HG03097 (cell line): ENCODE data around the gene SUSD6.
A peak's percentile ranks its signal among the peaks of the same experiment; 100 is the strongest.
"Not testable (repeated sequence)": the region's sequence is repeated elsewhere in the genome, so short reads cannot be mapped to it uniquely, and the experiment has no call there.

Experiments used
- ATAC-seq: cut with Tn5 transposase; IDR thresholded peaks from one replicate; pipeline ENCODE4 v1.9.1; 2021; ENCODE audit not compliant: unreplicated experiment, low FRiP score

Gene SUSD6

GRCh38 chr14:69692594-69692993, 81.2 kb downstream of the SUSD6 start:
- no peak for ATAC-seq

- no peak for ATAC-seq
Measured at GRCh38 chr14:69693145-69693544, 81.7 kb downstream of the SUSD6 start.

GRCh38 chr14:69693801-69694729, 82.7 kb downstream of the SUSD6 start:
- no peak for ATAC-seq

- no peak for ATAC-seq
Measured at GRCh38 chr14:69694730-69695281, 83.4 kb downstream of the SUSD6 start.

GRCh38 chr14:69695322-69696203, 84.2 kb downstream of the SUSD6 start:
- ATAC-seq: no peak

GRCh38 chr14:69696204-69696527, 84.8 kb downstream of the SUSD6 start:
- ATAC-seq: no peak

- ATAC-seq: no peak
Measured at GRCh38 chr14:69696633-69697557, 85.5 kb downstream of the SUSD6 start.

- ATAC-seq: no peak
Measured at GRCh38 chr14:69698572-69698971, 87.2 kb downstream of the SUSD6 start.

GRCh38 chr14:69699243-69699642, 87.8 kb downstream of the SUSD6 start:
- ATAC-seq: not testable (repeated sequence)

- ATAC-seq: no peak
Measured at GRCh38 chr14:69699748-69700303, 88.4 kb downstream of the SUSD6 start.

GRCh38 chr14:69700575-69700974, 89.2 kb downstream of the SUSD6 start:
- no peak for ATAC-seq

- no peak for ATAC-seq
Measured at GRCh38 chr14:69701291-69701690, 89.9 kb downstream of the SUSD6 start.

GRCh38 chr14:69701857-69702256, 90.5 kb downstream of the SUSD6 start:
- ATAC-seq: peak; percentile 73

GRCh38 chr14:69703047-69704039, 91.9 kb downstream of the SUSD6 start:
- no peak for ATAC-seq

- no peak for ATAC-seq
Measured at GRCh38 chr14:69704319-69704718, 92.9 kb downstream of the SUSD6 start.

GRCh38 chr14:69705706-69706105, 94.3 kb downstream of the SUSD6 start:
- ATAC-seq: no peak

- ATAC-seq: no peak
Measured at GRCh38 chr14:69708049-69708448, 96.7 kb downstream of the SUSD6 start.
